Upper lobe of left lung (tissue), 4 donors: ENCODE results near the gene ARAP1.

Experiments
- EP300 ChIP-seq, 4 donors: sonication (generic); formaldehyde crosslinking; IDR thresholded peaks; one replicate each; pipeline ENCODE4 v1.5.1; 2017; ENCODE audit warnings: antibody characterized with exemption in 4 of 4, control low read depth in 2 of 4
- POLR2A ChIP-seq, 4 donors: fragments of 450-650 bp; IDR thresholded peaks; one replicate each; pipeline ENCODE4 v1.5.1; 2016 to 2017; ENCODE audit warnings: antibody characterized with exemption in 4 of 4, mild to moderate bottlenecking in 2 of 4
- POLR2AphosphoS5 ChIP-seq, 2 donors: sonication (generic); formaldehyde crosslinking; IDR thresholded peaks; one replicate each; pipeline ENCODE4 v1.5.1; 2017; ENCODE audit warnings: antibody characterized with exemption in 2 of 2
- TF ChIP-seq, protein P1 (sequence below), 6 experiments: fragments of 450-650 bp in 4 of 6; fragments of 200-600 bp in 2 of 6; sonication (generic) in 2 of 6; IDR thresholded peaks; one replicate each; pipeline ENCODE4 v1.5.1; 2016 to 2019; ENCODE audit warnings: antibody characterized with exemption in 6 of 6

DNA sequence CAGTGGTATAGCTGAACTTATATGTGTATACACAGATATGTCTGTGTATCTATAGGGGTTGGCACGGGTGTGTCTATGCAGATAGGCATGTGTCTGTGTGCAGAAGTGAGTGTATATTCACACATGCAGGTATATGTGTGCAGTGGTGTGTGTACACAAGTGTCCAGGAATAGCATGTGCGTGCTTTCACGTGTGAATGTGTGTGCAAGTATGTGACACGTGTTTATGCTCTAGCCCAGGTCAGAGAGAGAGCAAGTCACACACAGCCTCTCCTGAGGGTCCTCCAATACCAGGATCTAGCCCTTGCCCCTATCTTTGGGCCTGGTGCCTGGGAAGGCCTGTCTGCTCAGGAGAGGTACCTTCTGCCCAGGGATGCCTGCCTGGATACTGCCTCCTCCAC, 104.3 kb downstream of the ARAP1 start:
- TF ChIP-seq, protein P1, sequence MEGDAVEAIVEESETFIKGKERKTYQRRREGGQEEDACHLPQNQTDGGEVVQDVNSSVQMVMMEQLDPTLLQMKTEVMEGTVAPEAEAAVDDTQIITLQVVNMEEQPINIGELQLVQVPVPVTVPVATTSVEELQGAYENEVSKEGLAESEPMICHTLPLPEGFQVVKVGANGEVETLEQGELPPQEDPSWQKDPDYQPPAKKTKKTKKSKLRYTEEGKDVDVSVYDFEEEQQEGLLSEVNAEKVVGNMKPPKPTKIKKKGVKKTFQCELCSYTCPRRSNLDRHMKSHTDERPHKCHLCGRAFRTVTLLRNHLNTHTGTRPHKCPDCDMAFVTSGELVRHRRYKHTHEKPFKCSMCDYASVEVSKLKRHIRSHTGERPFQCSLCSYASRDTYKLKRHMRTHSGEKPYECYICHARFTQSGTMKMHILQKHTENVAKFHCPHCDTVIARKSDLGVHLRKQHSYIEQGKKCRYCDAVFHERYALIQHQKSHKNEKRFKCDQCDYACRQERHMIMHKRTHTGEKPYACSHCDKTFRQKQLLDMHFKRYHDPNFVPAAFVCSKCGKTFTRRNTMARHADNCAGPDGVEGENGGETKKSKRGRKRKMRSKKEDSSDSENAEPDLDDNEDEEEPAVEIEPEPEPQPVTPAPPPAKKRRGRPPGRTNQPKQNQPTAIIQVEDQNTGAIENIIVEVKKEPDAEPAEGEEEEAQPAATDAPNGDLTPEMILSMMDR (IDR thresholded peaks at IDR 0.05) = no peak
- no peak for TF ChIP-seq POLR2A (IDR thresholded peaks at IDR 0.05)
- no peak for TF ChIP-seq EP300 (IDR thresholded peaks at IDR 0.05)
- no peak for TF ChIP-seq POLR2AphosphoS5 (IDR thresholded peaks at IDR 0.05)
